Natural killer cell (primary cell): ENCODE measurements around the gene WDFY4. TPM values are rescaled to one million over a fixed set of nuclear protein-coding genes. Genes with fewer than 3 reads are reported as not detected.

ENCODE experiments used
- ATAC-seq, 3 donors: fragments of 150-1000 bp in 2 of 3; fragments of 200-7000 bp in 1 of 3; cut with Tn5 transposase; 1 replicate in 1 of 3; 2 replicates in 2 of 3; pipeline ENCODE4 v1.10.0; 2021; ENCODE audit warnings: mild to moderate bottlenecking in 2 of 3, moderate library complexity in 2 of 3
- DNase-seq, 2 donors: peaks; one replicate each; pipeline versions ENCODE4 v3.0.0 to v3.0.0-alpha.2; 2013 to 2021; ENCODE audit warnings: mixed read lengths in 1 of 2
- H3K27ac ChIP-seq: one replicate; pipeline ENCODE4 v1.5.1; 2013; ENCODE audit warnings: mild to moderate bottlenecking, low read length
- H3K27me3 ChIP-seq: one replicate; pipeline ENCODE4 v1.6.1; 2013; ENCODE audit warnings: low read length; ENCODE audit not compliant: control insufficient read depth, insufficient read depth
- H3K36me3 ChIP-seq: one replicate; pipeline ENCODE4 v1.6.1; 2013; ENCODE audit warnings: low read length; ENCODE audit not compliant: control insufficient read depth, insufficient read depth
- H3K4me1 ChIP-seq: one replicate; pipeline ENCODE4 v1.6.1; 2013; ENCODE audit warnings: low read length; ENCODE audit not compliant: control insufficient read depth, insufficient read depth
- H3K4me3 ChIP-seq: one replicate; pipeline ENCODE4 v1.5.1; 2013; ENCODE audit warnings: low read length
- H3K9me3 ChIP-seq: one replicate; pipeline ENCODE4 v1.6.1; 2013; ENCODE audit warnings: low read length; ENCODE audit not compliant: control insufficient read depth, insufficient read depth
- H3K27ac Mint-ChIP-seq, 2 donors: one replicate each; pipeline ENCODE4 v1.8.0; 2022; ENCODE audit warnings: mild to moderate bottlenecking in 2 of 2, mixed read lengths in 2 of 2, moderate library complexity in 1 of 2
- H3K27me3 Mint-ChIP-seq, 2 donors: one replicate each; pipeline ENCODE4 v1.8.0; 2022; ENCODE audit warnings: low read depth in 2 of 2, mixed read lengths in 2 of 2
- H3K36me3 Mint-ChIP-seq: one replicate; pipeline ENCODE4 v1.8.0; 2022; ENCODE audit warnings: mixed read lengths
- H3K4me1 Mint-ChIP-seq, 2 donors: one replicate each; pipeline ENCODE4 v1.8.0; 2022; ENCODE audit warnings: mixed read lengths in 2 of 2
- H3K4me3 Mint-ChIP-seq: one replicate; pipeline ENCODE4 v1.8.0; 2022; ENCODE audit warnings: mild to moderate bottlenecking, moderate library complexity, mixed read lengths
- H3K9me3 Mint-ChIP-seq, 2 donors: one replicate each; pipeline ENCODE4 v1.8.0; 2022; ENCODE audit warnings: mixed read lengths in 2 of 2
- WGBS: methylation state at CpG from one replicate; pipeline ENCODE4 v1.1.7; 2013; ENCODE audit warnings: missing lambda C conversion rate; ENCODE audit not compliant: insufficient coverage; 5-methylcytosine and 5-hydroxymethylcytosine counted together
- intact Hi-C: fragments of 100-400 bp; cut with micrococcal nuclease; formaldehyde crosslinking; loops from one replicate; pipeline ENCODE4 v1.14.2; 2022
- total RNA-seq, 4 donors: library from RNA; stranded (reverse); fragments of 120-200 nt in 1 of 4; gene quantifications; one replicate each; pipeline versions ENCODE4 v1.2.3 to v1.2.4, GENCODE V29; 2013 to 2022
- TF ChIP-seq, protein P1 (sequence below): fragments of 200-600 bp; IDR thresholded peaks from one replicate; pipeline ENCODE4 v1.8.0; 2022; ENCODE audit warnings: antibody characterized with exemption

Gene WDFY4
- total RNA-seq, 3 donors from 2014 or later (not counting 1 experiment from before 2014, with no cell fraction given): 1.7 to 8.4 (median 3.5) TPM

DNA sequence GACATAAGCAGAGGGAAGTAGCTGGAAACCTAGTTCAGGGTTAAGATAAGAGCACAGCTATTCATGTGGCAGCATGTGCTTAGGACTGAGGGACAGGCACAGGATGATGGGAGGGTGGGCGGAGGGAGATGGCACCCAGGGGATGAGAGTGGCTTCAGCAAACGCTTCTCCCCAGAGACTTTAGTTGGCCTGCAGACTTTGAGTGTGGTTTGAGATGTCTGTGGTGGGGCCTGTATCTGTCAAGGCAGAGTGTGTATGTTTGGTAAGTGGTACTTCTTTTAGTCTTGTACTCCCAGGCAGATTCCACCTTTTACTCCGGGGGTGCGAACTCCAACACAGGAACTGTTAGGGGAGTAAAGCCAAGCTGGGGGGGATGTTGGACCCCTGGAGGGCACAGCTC, 88.9 kb downstream of the WDFY4 start:
- no peaks in the 10 kb centered on the region for H3K9me3 ChIP-seq
- TF ChIP-seq, protein P1, sequence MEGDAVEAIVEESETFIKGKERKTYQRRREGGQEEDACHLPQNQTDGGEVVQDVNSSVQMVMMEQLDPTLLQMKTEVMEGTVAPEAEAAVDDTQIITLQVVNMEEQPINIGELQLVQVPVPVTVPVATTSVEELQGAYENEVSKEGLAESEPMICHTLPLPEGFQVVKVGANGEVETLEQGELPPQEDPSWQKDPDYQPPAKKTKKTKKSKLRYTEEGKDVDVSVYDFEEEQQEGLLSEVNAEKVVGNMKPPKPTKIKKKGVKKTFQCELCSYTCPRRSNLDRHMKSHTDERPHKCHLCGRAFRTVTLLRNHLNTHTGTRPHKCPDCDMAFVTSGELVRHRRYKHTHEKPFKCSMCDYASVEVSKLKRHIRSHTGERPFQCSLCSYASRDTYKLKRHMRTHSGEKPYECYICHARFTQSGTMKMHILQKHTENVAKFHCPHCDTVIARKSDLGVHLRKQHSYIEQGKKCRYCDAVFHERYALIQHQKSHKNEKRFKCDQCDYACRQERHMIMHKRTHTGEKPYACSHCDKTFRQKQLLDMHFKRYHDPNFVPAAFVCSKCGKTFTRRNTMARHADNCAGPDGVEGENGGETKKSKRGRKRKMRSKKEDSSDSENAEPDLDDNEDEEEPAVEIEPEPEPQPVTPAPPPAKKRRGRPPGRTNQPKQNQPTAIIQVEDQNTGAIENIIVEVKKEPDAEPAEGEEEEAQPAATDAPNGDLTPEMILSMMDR: no peak
- Mint-ChIP-seq H3K4me1 (no peaks in the 10 kb centered on the region), H3K4me3 (no peak overlapping the region), H3K36me3 (no peaks in the 10 kb centered on the region), H3K27me3 (no peaks in the 10 kb centered on the region), H3K27ac (no peak overlapping the region), H3K9me3 (no peaks in the 10 kb centered on the region)
- no peaks in the 10 kb centered on the region for H3K4me1 ChIP-seq
- H3K4me3 ChIP-seq: no peak overlapping the region
- ATAC-seq (no peak), DNase-seq (no peak)
- H3K36me3 ChIP-seq: no peaks in the 10 kb centered on the region
- H3K27ac ChIP-seq: no peak overlapping the region
- no peaks in the 10 kb centered on the region for H3K27me3 ChIP-seq
- WGBS: 51% methylated on average over 2 of the region's 4 CpGs
- intact Hi-C loops: no loop called here

DNA sequence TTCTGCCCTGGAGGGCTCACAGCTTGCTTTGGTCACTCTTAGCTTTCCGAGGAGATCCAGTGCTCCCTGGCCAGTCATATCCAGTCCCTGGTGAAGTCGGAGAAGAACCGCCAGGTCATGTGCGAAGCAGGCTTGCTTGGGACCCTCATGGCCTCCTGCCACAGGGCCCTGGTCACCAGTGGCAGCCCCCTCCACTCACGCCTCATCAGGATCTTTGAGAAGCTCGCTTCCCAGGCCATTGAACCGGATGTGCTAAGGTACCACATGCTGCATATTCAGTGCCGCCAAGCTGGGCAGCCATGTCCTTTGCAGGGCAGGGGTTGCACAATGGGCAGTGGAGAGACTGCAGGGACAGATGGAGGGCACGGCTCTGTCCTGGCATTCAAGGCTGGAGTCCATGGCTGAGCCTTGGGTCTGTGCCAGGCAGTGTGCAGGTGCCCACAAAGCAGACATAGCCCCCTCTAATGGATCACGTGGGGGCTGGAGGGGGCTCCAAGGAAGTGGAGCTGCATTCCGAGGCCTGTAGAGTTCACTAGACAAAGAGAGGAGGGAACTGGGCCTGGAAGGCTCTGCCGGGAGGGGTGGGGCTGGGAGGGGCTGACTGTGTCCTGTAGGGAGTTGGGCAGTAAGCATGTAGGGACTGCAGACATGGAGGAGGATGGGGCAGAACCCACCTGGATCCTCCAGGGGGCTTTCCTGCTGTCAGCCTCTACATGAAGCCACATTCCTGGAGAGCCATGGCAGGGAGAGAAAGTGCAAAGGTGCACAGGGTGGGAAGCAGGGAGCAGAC, 89.9 kb downstream of the WDFY4 start:
- no peak for ATAC-seq
- TF ChIP-seq, protein P1: no peak
- intact Hi-C loops: no loop called here
- Histone ChIP-seq H3K27me3 (no peaks in the 10 kb centered on the region), H3K4me1 (no peaks in the 10 kb centered on the region), H3K36me3 (no peaks in the 10 kb centered on the region), H3K9me3 (no peaks in the 10 kb centered on the region), H3K27ac (no peak overlapping the region), H3K4me3 (no peak overlapping the region)
- 90% methylated on average over 12 of the region's 12 CpGs for WGBS
- Mint-ChIP-seq H3K27ac (no peak overlapping the region), H3K4me1 (no peaks in the 10 kb centered on the region), H3K27me3 (no peaks in the 10 kb centered on the region), H3K4me3 (no peak overlapping the region), H3K36me3 (no peaks in the 10 kb centered on the region), H3K9me3 (no peaks in the 10 kb centered on the region)
- DNase-seq: no peak

DNA sequence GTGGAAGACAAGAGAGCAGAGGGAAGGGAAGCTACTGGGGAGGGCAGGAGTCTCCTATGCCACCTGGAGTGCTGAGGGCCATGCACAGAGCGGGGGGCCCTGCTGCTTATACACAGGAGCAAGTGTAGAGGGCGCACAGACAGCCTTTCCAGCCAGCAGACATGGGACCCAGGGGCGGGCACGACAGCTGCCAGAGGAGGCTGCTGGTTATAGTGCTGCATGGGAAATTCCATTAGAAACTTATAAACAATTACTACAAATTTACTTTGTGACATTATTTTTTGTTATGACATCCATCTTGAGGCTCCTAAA, 90.5 kb downstream of the WDFY4 start:
- Histone ChIP-seq H3K4me3 (no peak overlapping the region), H3K27me3 (no peaks in the 10 kb centered on the region), H3K9me3 (no peaks in the 10 kb centered on the region), H3K4me1 (no peaks in the 10 kb centered on the region), H3K27ac (no peak overlapping the region), H3K36me3 (no peaks in the 10 kb centered on the region)
- no peaks in the 10 kb centered on the region for H3K36me3 Mint-ChIP-seq
- 99% methylated on average over 4 of the region's 4 CpGs for WGBS
- TF ChIP-seq, protein P1: no peak
- no peaks in the 10 kb centered on the region for H3K4me1 Mint-ChIP-seq
- no peaks in the 10 kb centered on the region for H3K27me3 Mint-ChIP-seq
- no peaks in the 10 kb centered on the region for H3K9me3 Mint-ChIP-seq
- intact Hi-C loops: no loop called here
- no peak for ATAC-seq
- no peak overlapping the region for H3K27ac Mint-ChIP-seq
- no peak overlapping the region for H3K4me3 Mint-ChIP-seq
- DNase-seq: no peak

DNA sequence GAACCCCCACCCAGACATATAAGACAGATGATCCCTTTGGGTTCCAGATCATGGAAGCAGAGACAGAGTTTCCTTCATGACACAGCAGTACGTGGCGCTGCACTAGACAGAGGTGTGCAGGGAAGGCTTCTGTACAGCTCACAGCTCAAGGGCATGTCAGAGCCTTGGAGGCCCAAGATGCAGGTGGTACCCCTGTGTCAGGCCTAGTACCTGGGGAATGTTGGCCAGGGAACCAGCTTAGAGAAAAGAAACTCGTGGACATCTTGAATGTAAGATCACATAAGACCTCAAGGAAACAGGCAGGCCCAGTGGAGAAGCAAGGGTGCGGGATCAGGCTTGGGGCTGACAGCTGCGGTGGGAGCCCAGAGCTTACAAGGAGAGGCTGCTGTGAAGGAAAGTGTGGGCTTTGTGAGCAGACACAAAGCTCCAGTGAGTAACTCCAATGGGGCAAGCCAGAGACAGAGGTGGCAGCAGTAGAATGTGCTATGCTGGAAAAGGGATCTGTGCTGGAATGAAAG, 91.4 kb downstream of the WDFY4 start:
- TF ChIP-seq, protein P1: no peak
- intact Hi-C loops: no loop called here
- Histone ChIP-seq H3K27ac (no peak overlapping the region), H3K4me3 (no peak overlapping the region), H3K27me3 (no peaks in the 10 kb centered on the region), H3K36me3 (no peaks in the 10 kb centered on the region), H3K4me1 (no peaks in the 10 kb centered on the region), H3K9me3 (no peaks in the 10 kb centered on the region)
- ATAC-seq (no peak), DNase-seq (no peak)
- WGBS: 90% methylated on average over 5 of the region's 5 CpGs
- no peaks in the 10 kb centered on the region for H3K36me3 Mint-ChIP-seq
- no peaks in the 10 kb centered on the region for H3K27me3 Mint-ChIP-seq
- H3K9me3 Mint-ChIP-seq: no peaks in the 10 kb centered on the region
- H3K27ac Mint-ChIP-seq: no peak overlapping the region
- H3K4me3 Mint-ChIP-seq: no peak overlapping the region
- no peaks in the 10 kb centered on the region for H3K4me1 Mint-ChIP-seq
